SK-N-SH treated with all-trans-retinoic acid at 6 μM for 48 hours (cell line): ENCODE data around the gene PARP6.

Experiments used
- ATAC-seq: fragments of 200-7000 bp; cut with Tn5 transposase; 3 replicates; pipeline ENCODE4 v1.9.1; 2020; ENCODE audit warnings: mild to moderate bottlenecking, moderate library complexity
- ARNTL ChIP-seq: fragments of 450-650 bp; formaldehyde crosslinking; IDR thresholded peaks from 2 replicates; pipeline ENCODE4 v1.5.0; 2020; ENCODE audit warnings: low read depth, mild to moderate bottlenecking, moderate library complexity, borderline replicate concordance
- BACH2 ChIP-seq: fragments of 250-450 bp; sonication (Bioruptor Pico); IDR thresholded peaks from 2 replicates; pipeline ENCODE4 v1.9.0; 2021; ENCODE audit warnings: mild to moderate bottlenecking, borderline replicate concordance
- CREB5 ChIP-seq: fragments of 250-450 bp; sonication (Bioruptor Pico); IDR thresholded peaks from 2 replicates; pipeline ENCODE4 v1.5.1; 2020; ENCODE audit warnings: low read depth, mild to moderate bottlenecking, moderate library complexity
- CSDC2 ChIP-seq: fragments of 250-450 bp; sonication (Bioruptor Pico); IDR thresholded peaks from 2 replicates; pipeline ENCODE4 v1.5.0; 2020; ENCODE audit warnings: mild to moderate bottlenecking, moderate library complexity
- CSRNP3 ChIP-seq: fragments of 250-450 bp; sonication (Bioruptor Pico); IDR thresholded peaks from 2 replicates; pipeline ENCODE4 v1.5.1; 2021; ENCODE audit warnings: mild to moderate bottlenecking, moderate library complexity
- ESRRG ChIP-seq: fragments of 250-450 bp; sonication (Bioruptor Pico); IDR thresholded peaks from 2 replicates; pipeline ENCODE4 v1.6.1; 2021; ENCODE audit warnings: mild to moderate bottlenecking
- GLIS3 ChIP-seq: fragments of 250-450 bp; sonication (Bioruptor Pico); IDR thresholded peaks from 2 replicates; pipeline ENCODE4 v1.5.0; 2020; ENCODE audit warnings: mild to moderate bottlenecking, moderate library complexity
- OSR1 ChIP-seq: fragments of 250-450 bp; sonication (Bioruptor Pico); IDR thresholded peaks from 2 replicates; pipeline ENCODE4 v1.8.0; 2022; ENCODE audit warnings: moderate library complexity, mild to moderate bottlenecking, inconsistent platforms
- POU6F1 ChIP-seq: fragments of 250-450 bp; sonication (Bioruptor Pico); IDR thresholded peaks from 2 replicates; pipeline ENCODE4 v1.8.0; 2021; ENCODE audit warnings: low read depth, mild to moderate bottlenecking, moderate library complexity, borderline replicate concordance
- PPARA ChIP-seq: fragments of 250-450 bp; sonication (Bioruptor Pico); IDR thresholded peaks from 2 replicates; pipeline ENCODE4 v1.5.0; 2020; ENCODE audit warnings: mild to moderate bottlenecking, borderline replicate concordance
- RARB ChIP-seq: fragments of 250-450 bp; sonication (Bioruptor Pico); IDR thresholded peaks from 2 replicates; pipeline ENCODE4 v1.8.0; 2021; ENCODE audit warnings: mild to moderate bottlenecking, moderate library complexity
- SNAI2 ChIP-seq: fragments of 250-450 bp; sonication (Bioruptor Pico); IDR thresholded peaks from 2 replicates; pipeline ENCODE4 v1.5.0; 2020; ENCODE audit warnings: mild to moderate bottlenecking, moderate library complexity
- TCF4 ChIP-seq: fragments of 250-450 bp; sonication (Bioruptor Pico); IDR thresholded peaks from 2 replicates; pipeline ENCODE4 v1.8.0; 2021; ENCODE audit warnings: mild to moderate bottlenecking, moderate library complexity, borderline replicate concordance
- TSHZ2 ChIP-seq: fragments of 250-450 bp; sonication (Bioruptor Pico); IDR thresholded peaks from 2 replicates; pipeline ENCODE4 v1.5.0; 2020; ENCODE audit warnings: mild to moderate bottlenecking, moderate library complexity
- ZC3H10 ChIP-seq: fragments of 250-450 bp; sonication (Bioruptor Pico); IDR thresholded peaks from 2 replicates; pipeline ENCODE4 v1.5.1; 2021; ENCODE audit warnings: mild to moderate bottlenecking, moderate library complexity
- ZFP3 ChIP-seq: fragments of 250-450 bp; sonication (Bioruptor Pico); IDR thresholded peaks from 2 replicates; pipeline ENCODE4 v1.5.0; 2020; ENCODE audit warnings: mild to moderate bottlenecking, moderate library complexity
- ZFP30 ChIP-seq: fragments of 450-650 bp; formaldehyde crosslinking; IDR thresholded peaks from 2 replicates; pipeline ENCODE4 v1.5.0; 2022; ENCODE audit warnings: mild to moderate bottlenecking, moderate library complexity
- ZNF565 ChIP-seq: fragments of 450-650 bp; formaldehyde crosslinking; conservative IDR thresholded peaks from 2 replicates; pipeline ENCODE4 v1.5.0; 2020; ENCODE audit warnings: low read depth, mild to moderate bottlenecking, moderate library complexity
- ZNF70 ChIP-seq: fragments of 450-650 bp; formaldehyde crosslinking; IDR thresholded peaks from 2 replicates; pipeline ENCODE4 v1.5.0; 2020; ENCODE audit warnings: mild to moderate bottlenecking, moderate library complexity
- ZNF8 ChIP-seq: fragments of 450-650 bp; formaldehyde crosslinking; IDR thresholded peaks from 2 replicates; pipeline ENCODE4 v1.5.0; 2020; ENCODE audit warnings: mild to moderate bottlenecking, moderate library complexity

PARP6 gene

GRCh38 chr15:72285402-72285801 lies 13.0 kb upstream of the PARP6 start (continued):
- TF ChIP-seq TSHZ2 (CRISPR knock-in tag) (no peak), TCF4 (CRISPR knock-in tag) (no peak), SNAI2 (CRISPR knock-in tag) (no peak), ZNF8 (CRISPR knock-in tag) (no peak), PPARA (CRISPR knock-in tag) (no peak), ZFP30 (CRISPR knock-in tag) (no peak), ESRRG (CRISPR knock-in tag) (no peak), CREB5 (CRISPR knock-in tag) (no peak)

- TF ChIP-seq RARB (no peak), ZNF70 (CRISPR knock-in tag) (no peak), BACH2 (CRISPR knock-in tag) (no peak), ZFP30 (CRISPR knock-in tag) (no peak)
- no peak for ATAC-seq
Observed at GRCh38 chr15:72284781-72285180, 12.4 kb upstream of the PARP6 start.

GRCh38 chr15:72281713-72282112 lies 9.4 kb upstream of the PARP6 start:
- TF ChIP-seq ZFP3 (CRISPR knock-in tag) (no peak), ZNF70 (CRISPR knock-in tag) (no peak), RARB (no peak), ZFP30 (CRISPR knock-in tag) (no peak), PPARA (CRISPR knock-in tag) (no peak), TCF4 (CRISPR knock-in tag) (no peak), SNAI2 (CRISPR knock-in tag) (no peak), CSRNP3 (CRISPR knock-in tag) (no peak), OSR1 (CRISPR knock-in tag) (no peak), POU6F1 (CRISPR knock-in tag) (no peak), BACH2 (CRISPR knock-in tag) (no peak), CREB5 (CRISPR knock-in tag) (no peak), CSDC2 (CRISPR knock-in tag) (no peak), ZNF8 (CRISPR knock-in tag) (no peak), ESRRG (CRISPR knock-in tag) (no peak), ARNTL (CRISPR knock-in tag) (no peak), ZC3H10 (CRISPR knock-in tag) (no peak)
- ATAC-seq, result no peak

GRCh38 chr15:72280751-72281150 lies 8.4 kb upstream of the PARP6 start:
- ATAC-seq, result no peak
- TF ChIP-seq POU6F1 (CRISPR knock-in tag), result no peak
- no peak for TF ChIP-seq CSDC2 (CRISPR knock-in tag)
- no peak for TF ChIP-seq ZNF565 (CRISPR knock-in tag)
- no peak for TF ChIP-seq ZFP30 (CRISPR knock-in tag)
- no peak for TF ChIP-seq GLIS3
- TF ChIP-seq TSHZ2 (CRISPR knock-in tag), result no peak
